Measurements from ENCODE around the gene CREB3L1.

Gene CREB3L1

DNA sequence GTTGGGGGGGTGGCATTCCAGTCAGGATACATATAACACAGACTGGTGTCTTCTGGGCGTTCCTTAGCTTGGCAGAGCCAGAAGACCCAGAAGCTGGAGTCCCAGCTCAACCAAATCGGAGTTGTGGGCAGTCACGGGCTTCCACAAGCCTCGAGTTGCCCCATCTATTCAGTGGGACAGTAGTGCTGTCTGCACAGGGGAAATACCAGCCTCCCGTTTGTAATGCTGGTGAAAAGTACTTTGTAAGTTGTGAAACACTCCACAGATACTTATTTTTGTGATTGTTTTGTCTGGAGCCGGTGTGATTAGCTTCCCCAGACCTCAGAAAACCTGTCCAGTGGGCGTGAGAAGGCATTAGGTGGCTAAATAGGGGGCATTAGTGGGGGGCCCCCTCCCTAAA, 83.4 kb downstream of the CREB3L1 start:
- Histone ChIP-seq H3K27ac (ENCODE audit: low read length) (peak overlapping the region; percentile 94), H3K4me3 (ENCODE audit: low read length in 2 of 2) (peak overlapping the region; percentile 82 to 83), H3K9ac (ENCODE audit: low read length in 2 of 2) (peak overlapping the region; percentile 85 to 87), H3K9me3 (ENCODE audit: control insufficient read depth in 2 of 2, low read length in 2 of 2) (no peaks in the 10 kb centered on the region), H3K27me3 (ENCODE audit: control insufficient read depth in 1 of 2, insufficient read depth in 2 of 2, low read length in 2 of 2) (no peaks in the 10 kb centered on the region), H3K4me1 (ENCODE audit: control insufficient read depth, insufficient read depth, low read length) (peaks cover 36% of the 10 kb centered on the region), H3K36me3 (ENCODE audit: control insufficient read depth in 2 of 2, insufficient read depth in 2 of 2, low read length in 2 of 2) (no peaks in the 10 kb centered on the region)

DNA sequence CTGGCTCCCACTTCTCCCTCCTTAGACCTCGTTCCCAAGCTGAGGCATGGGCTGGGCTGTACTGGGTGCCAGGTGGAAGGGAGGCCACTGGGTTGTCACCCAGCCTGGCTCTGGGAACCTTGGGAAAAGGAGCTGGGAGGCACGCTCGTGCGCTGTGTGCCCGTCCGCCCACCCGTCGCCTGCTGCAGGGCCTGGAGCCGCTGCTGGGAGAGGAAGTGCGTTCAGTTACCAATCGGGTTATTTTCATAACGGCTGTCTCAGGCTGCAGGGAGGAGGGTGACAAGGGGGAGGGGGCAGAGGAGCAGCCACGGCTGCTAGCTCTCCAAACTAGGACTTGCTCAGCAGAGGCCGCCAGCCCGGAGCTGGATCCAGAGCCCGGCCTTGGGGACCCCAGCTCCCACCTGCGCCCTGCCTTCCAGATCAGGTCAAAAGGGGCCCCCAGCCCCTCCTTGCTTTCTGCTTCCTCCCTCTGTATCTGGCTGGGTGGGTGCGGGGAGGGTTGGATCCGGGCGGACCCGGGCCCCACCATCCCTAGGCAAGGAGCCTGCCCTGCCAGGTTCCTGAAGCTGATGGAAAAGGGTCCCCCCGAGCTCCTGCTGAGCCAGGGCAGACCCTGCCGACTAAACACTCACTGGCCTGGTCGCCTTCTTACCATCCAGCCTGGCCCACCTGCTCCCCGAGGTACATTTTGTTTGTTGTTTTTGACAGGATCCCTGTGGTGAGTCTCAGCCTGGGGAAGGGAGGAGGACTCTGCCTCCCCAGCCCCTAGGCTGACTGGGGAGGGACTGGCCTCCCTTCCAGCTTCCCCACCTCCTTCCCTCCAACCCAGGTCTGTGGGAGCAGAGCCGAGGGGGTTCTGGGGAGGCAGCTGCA, 84.1 kb downstream of the CREB3L1 start:
- Histone ChIP-seq H3K4me3 (ENCODE audit: low read length in 2 of 2) (peak overlapping the region; percentile 82 to 83), H3K9ac (ENCODE audit: low read length in 2 of 2) (peak overlapping the region; percentile 85 to 87), H3K27ac (ENCODE audit: low read length) (peak overlapping the region; percentile 94), H3K27me3 (ENCODE audit: control insufficient read depth in 1 of 2, insufficient read depth in 2 of 2, low read length in 2 of 2) (no peaks in the 10 kb centered on the region), H3K9me3 (ENCODE audit: control insufficient read depth in 2 of 2, low read length in 2 of 2) (no peaks in the 10 kb centered on the region), H3K4me1 (ENCODE audit: control insufficient read depth, insufficient read depth, low read length) (peaks cover 39% of the 10 kb centered on the region), H3K36me3 (ENCODE audit: control insufficient read depth in 2 of 2, insufficient read depth in 2 of 2, low read length in 2 of 2) (no peaks in the 10 kb centered on the region)

DNA sequence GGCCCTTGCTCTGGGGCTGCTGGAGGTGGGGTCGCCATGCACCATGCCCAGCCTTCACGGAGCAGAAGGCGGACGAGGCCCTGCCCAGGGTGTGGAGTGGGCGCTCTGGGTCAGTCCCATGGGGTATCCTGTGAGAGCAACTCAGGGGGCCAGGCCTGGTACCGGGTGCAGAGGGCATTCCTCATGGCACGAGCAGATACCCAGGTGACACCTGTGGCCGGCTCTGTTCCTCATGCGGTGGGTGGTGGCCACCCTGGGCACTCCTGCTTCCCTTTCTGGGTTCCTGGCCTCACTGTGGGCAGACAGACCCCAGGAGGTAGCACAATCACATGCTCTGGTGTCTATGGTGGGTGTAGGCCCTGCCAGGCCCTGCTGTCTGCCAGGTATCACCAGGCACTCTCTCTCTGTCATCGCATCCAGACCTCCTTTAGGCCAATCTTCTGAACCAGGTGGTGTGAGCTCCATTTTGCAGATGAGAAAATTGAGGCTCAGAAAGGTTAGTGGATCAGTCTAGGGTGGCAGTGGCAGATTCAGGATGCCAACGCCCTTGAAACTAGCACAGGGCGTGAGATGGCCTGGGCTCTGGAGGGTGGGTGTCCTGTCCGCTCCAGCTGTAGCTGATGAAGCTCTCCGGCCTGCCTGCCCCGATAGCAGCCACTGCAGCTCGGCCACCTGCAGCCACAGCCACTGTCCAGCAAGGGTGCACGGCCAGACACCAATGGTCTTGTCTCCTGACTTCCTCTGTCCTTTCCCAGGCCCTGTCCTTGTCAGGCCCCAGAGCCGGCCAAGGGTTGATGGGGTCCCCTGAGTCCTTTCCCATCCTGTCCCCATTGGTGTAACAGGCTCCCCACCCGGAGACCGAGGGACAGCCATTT, 84.9 kb downstream of the CREB3L1 start:
- peak overlapping the region; percentile 82 to 83 for H3K4me3 ChIP-seq (ENCODE audit: low read length in 2 of 2)
- peak overlapping the region; percentile 85 to 87 for H3K9ac ChIP-seq (ENCODE audit: low read length in 2 of 2)
- H3K27me3 ChIP-seq (ENCODE audit: control insufficient read depth in 1 of 2, insufficient read depth in 2 of 2, low read length in 2 of 2): no peaks in the 10 kb centered on the region
- no peaks in the 10 kb centered on the region for H3K9me3 ChIP-seq (ENCODE audit: control insufficient read depth in 2 of 2, low read length in 2 of 2)
- no peaks in the 10 kb centered on the region for H3K36me3 ChIP-seq (ENCODE audit: control insufficient read depth in 2 of 2, insufficient read depth in 2 of 2, low read length in 2 of 2)
- H3K27ac ChIP-seq (ENCODE audit: low read length): peak overlapping the region; percentile 94
- H3K4me1 ChIP-seq (ENCODE audit: control insufficient read depth, insufficient read depth, low read length): peaks cover 44% of the 10 kb centered on the region

DNA sequence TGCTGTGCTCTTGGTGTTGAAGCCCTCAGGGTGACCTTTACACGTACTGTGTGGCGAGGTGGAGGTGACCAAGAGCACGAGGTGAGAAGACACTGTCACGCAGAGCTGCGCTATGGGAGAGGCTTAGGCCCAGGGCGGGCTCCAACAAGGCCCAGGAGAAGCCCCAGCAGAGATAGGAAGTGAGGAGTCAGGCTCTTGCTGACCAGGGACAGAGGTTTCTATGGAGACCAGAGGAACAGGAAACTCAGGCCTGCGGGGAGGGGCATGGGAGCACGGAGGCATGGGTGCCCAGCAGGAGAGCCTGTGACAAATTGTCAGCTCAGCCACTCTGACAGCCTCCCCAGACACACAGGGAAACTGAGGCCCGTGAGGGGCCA, 85.6 kb downstream of the CREB3L1 start:
- Histone ChIP-seq H3K4me3 (ENCODE audit: low read length in 2 of 2) (peak overlapping the region in 1 of 2 donors; percentile 82), H3K9ac (ENCODE audit: low read length in 2 of 2) (peak overlapping the region; percentile 85 to 87), H3K36me3 (ENCODE audit: control insufficient read depth in 2 of 2, insufficient read depth in 2 of 2, low read length in 2 of 2) (peaks cover 1% of the 10 kb centered on the region in 2 donors), H3K4me1 (ENCODE audit: control insufficient read depth, insufficient read depth, low read length) (peaks cover 48% of the 10 kb centered on the region), H3K27ac (ENCODE audit: low read length) (peak overlapping the region; percentile 94), H3K27me3 (ENCODE audit: control insufficient read depth in 1 of 2, insufficient read depth in 2 of 2, low read length in 2 of 2) (no peaks in the 10 kb centered on the region), H3K9me3 (ENCODE audit: control insufficient read depth in 2 of 2, low read length in 2 of 2) (no peaks in the 10 kb centered on the region)

DNA sequence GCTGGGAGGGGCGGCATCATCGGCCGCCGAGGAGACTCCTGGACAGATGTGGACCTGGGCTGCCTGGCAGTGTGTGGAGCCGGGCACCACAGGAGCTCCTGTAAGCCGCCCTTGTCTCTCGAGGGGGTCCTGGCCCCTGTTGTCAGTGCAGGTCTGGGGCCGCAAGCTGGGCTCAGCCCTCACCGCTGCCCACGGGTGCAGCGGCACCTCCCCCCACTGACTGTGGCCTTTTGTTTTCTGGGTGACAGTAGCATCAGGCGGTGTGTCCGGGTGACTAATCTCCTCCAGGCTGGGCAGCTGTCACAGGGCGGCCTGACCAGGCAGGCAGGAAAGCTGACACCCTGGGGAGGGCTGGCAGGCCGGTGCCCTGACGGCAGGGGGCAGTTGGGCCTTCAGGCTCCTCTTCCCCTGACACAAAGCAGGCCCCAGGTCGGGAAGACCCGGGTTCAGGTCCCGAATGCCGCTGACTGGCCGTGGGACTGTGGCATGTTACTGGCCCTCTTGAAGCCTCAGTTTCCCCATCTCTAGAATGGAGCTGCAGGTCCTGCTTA, 86.1 kb downstream of the CREB3L1 start:
- H3K27ac ChIP-seq (ENCODE audit: low read length): peak overlapping the region; percentile 94

DNA sequence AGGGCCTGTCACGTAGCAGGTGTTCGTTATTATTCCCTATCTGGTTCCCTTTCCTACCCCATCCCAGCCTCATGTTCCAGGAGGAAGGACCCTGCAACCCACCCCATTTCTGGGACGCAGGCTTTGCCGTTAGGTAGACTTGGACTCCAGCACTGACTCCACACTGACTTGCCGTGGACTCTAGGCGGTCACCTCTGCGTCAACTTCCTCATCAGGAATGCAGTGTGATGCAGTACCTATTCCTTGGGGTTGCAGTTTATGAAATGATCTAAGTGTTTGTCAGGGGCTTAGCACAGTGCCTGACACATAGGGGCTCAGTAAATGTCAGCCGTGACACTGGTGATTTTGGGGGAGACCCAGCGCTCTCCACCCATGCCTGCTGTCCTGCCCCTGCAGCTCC, 86.6 kb downstream of the CREB3L1 start:
- Histone ChIP-seq H3K27me3 (ENCODE audit: control insufficient read depth in 1 of 2, insufficient read depth in 2 of 2, low read length in 2 of 2) (no peaks in the 10 kb centered on the region), H3K9me3 (ENCODE audit: control insufficient read depth in 2 of 2, low read length in 2 of 2) (no peaks in the 10 kb centered on the region), H3K9ac (ENCODE audit: low read length in 2 of 2) (no peak overlapping the region), H3K27ac (ENCODE audit: low read length) (peak overlapping the region; percentile 94), H3K4me3 (ENCODE audit: low read length in 2 of 2) (no peak overlapping the region), H3K36me3 (ENCODE audit: control insufficient read depth in 2 of 2, insufficient read depth in 2 of 2, low read length in 2 of 2) (peaks cover 7 to 8% of the 10 kb centered on the region in 2 donors), H3K4me1 (ENCODE audit: control insufficient read depth, insufficient read depth, low read length) (peaks cover 49% of the 10 kb centered on the region)

More for the DNA sequence above, 86.1 kb downstream of the CREB3L1 start:
- Histone ChIP-seq H3K9ac (ENCODE audit: low read length in 2 of 2) (peak overlapping the region in 1 of 2 donors; percentile 87), H3K27me3 (ENCODE audit: control insufficient read depth in 1 of 2, insufficient read depth in 2 of 2, low read length in 2 of 2) (no peaks in the 10 kb centered on the region), H3K9me3 (ENCODE audit: control insufficient read depth in 2 of 2, low read length in 2 of 2) (no peaks in the 10 kb centered on the region), H3K4me1 (ENCODE audit: control insufficient read depth, insufficient read depth, low read length) (peaks cover 49% of the 10 kb centered on the region), H3K36me3 (ENCODE audit: control insufficient read depth in 2 of 2, insufficient read depth in 2 of 2, low read length in 2 of 2) (peaks cover 6% of the 10 kb centered on the region in 2 donors), H3K4me3 (ENCODE audit: low read length in 2 of 2) (peak overlapping the region in 1 of 2 donors; percentile 82)

DNA sequence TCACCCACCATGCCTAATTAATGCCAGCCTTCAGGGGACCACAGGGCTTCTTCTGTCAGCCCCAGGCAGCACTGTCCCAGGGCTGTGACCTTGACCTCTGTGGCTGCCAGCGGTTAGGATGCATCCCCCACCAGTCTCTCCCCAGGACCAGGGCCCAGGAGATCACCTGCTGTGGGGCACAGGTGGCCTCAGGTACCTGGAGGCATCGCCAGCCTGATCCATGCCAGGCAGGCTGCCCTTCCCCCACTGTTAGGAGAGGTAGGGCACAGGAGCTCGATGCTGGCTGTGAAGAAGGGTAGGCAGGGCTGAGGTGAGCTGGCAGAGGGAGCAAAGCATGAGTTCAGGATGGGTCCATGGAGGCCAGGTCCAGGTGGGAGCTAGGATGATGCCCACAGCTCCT, 87.3 kb downstream of the CREB3L1 start:
- H3K27me3 ChIP-seq (ENCODE audit: control insufficient read depth in 1 of 2, insufficient read depth in 2 of 2, low read length in 2 of 2): no peaks in the 10 kb centered on the region
- H3K27ac ChIP-seq (ENCODE audit: low read length): no peak overlapping the region
- H3K4me1 ChIP-seq (ENCODE audit: control insufficient read depth, insufficient read depth, low read length): peaks cover 54% of the 10 kb centered on the region
- no peak overlapping the region for H3K9ac ChIP-seq (ENCODE audit: low read length in 2 of 2)
- H3K4me3 ChIP-seq (ENCODE audit: low read length in 2 of 2): no peak overlapping the region
- H3K9me3 ChIP-seq (ENCODE audit: control insufficient read depth in 2 of 2, low read length in 2 of 2): no peaks in the 10 kb centered on the region
- H3K36me3 ChIP-seq (ENCODE audit: control insufficient read depth in 2 of 2, insufficient read depth in 2 of 2, low read length in 2 of 2): peaks cover 8 to 9% of the 10 kb centered on the region in 2 donors

DNA sequence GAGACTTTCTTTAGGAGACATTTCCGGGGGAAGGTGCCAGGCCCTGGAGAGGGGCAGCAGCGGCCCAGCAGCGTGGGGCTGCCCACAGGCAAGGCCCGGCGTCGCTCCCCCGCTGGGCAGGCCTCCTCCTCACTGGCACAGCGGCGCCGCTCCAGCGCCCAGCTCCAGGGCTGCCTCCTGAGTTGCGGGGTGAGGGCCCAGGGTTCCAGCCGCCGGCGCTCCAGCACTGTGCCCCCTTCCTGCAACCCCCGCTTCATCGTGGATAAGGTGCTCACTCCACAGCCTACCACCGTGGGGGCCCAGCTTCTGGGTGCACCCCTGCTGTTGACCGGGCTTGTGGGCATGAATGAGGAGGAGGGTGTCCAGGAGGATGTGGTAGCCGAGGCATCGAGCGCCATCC, 88.8 kb downstream of the CREB3L1 start:
- H3K27ac ChIP-seq (ENCODE audit: low read length): no peak overlapping the region
- no peaks in the 10 kb centered on the region for H3K27me3 ChIP-seq (ENCODE audit: control insufficient read depth in 1 of 2, insufficient read depth in 2 of 2, low read length in 2 of 2)
- H3K36me3 ChIP-seq (ENCODE audit: control insufficient read depth in 2 of 2, insufficient read depth in 2 of 2, low read length in 2 of 2): peaks cover 15 to 19% of the 10 kb centered on the region in 2 donors
- no peak overlapping the region for H3K9ac ChIP-seq (ENCODE audit: low read length in 2 of 2)
- H3K4me1 ChIP-seq (ENCODE audit: control insufficient read depth, insufficient read depth, low read length): peaks cover 50% of the 10 kb centered on the region
- no peak overlapping the region for H3K4me3 ChIP-seq (ENCODE audit: low read length in 2 of 2)
- no peaks in the 10 kb centered on the region for H3K9me3 ChIP-seq (ENCODE audit: control insufficient read depth in 2 of 2, low read length in 2 of 2)

DNA sequence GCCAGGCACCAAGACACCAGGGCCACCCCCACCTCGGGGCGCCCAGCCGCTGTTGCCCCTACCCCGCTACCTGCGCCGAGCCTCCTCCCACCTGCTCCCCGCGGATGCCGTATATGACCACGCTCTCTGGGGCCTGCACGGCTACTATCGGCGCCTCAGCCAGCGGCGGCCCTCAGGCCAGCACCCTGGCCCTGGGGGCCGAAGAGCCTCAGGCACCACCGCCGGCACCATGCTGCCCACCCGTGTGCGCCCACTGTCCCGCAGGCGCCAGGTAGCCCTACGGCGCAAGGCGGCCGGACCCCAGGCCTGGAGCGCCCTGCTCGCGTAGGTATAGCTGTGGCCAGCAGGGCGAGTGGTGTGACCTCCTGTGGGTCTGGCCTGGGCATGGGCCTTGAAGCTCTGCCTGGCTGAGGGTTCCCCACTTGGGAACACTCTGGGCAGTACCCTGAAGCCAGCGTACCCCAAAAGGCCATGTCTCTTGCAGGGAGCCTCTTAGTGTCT, 89.2 kb downstream of the CREB3L1 start:
- H3K27ac ChIP-seq (ENCODE audit: low read length): no peak overlapping the region
- H3K4me1 ChIP-seq (ENCODE audit: control insufficient read depth, insufficient read depth, low read length): peaks cover 46% of the 10 kb centered on the region
- H3K9me3 ChIP-seq (ENCODE audit: control insufficient read depth in 2 of 2, low read length in 2 of 2): no peaks in the 10 kb centered on the region
- no peak overlapping the region for H3K4me3 ChIP-seq (ENCODE audit: low read length in 2 of 2)
- no peak overlapping the region for H3K9ac ChIP-seq (ENCODE audit: low read length in 2 of 2)
- no peaks in the 10 kb centered on the region for H3K27me3 ChIP-seq (ENCODE audit: control insufficient read depth in 1 of 2, insufficient read depth in 2 of 2, low read length in 2 of 2)
- peaks cover 15 to 23% of the 10 kb centered on the region in 2 donors for H3K36me3 ChIP-seq (ENCODE audit: control insufficient read depth in 2 of 2, insufficient read depth in 2 of 2, low read length in 2 of 2)

DNA sequence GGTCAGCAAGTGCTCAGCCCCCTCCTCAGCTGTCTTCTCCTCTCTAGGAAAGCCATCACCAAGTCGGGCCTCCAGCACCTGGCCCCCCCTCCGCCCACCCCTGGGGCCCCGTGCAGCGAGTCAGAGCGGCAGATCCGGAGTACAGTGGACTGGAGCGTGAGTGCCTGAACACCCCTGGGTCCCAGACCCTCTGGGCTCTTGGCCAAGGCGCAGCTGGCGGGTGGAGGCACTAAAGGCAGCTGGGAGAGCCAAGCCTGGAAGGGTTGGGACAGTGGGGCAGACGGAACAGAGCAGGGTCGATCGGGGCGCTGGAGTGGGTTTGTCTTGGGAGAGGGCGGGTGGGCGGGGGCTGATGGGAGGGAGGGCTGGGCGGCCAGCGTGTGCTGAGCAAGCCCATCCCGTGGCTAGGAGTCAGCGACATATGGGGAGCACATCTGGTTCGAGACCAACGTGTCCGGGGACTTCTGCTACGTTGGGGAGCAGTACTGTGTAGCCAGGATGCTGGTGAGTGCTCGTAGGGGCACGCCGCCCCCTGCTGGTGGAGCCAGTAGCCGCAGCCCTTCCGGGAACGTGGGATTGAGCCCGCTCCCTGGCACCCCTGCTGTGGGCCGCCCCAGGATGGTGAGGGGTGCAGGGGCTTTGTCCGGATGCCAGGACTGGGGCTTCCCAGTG, 89.9 kb downstream of the CREB3L1 start:
- Histone ChIP-seq H3K27me3 (ENCODE audit: control insufficient read depth in 1 of 2, insufficient read depth in 2 of 2, low read length in 2 of 2) (no peaks in the 10 kb centered on the region), H3K4me1 (ENCODE audit: control insufficient read depth, insufficient read depth, low read length) (peaks cover 39% of the 10 kb centered on the region), H3K27ac (ENCODE audit: low read length) (no peak overlapping the region), H3K9me3 (ENCODE audit: control insufficient read depth in 2 of 2, low read length in 2 of 2) (no peaks in the 10 kb centered on the region), H3K9ac (ENCODE audit: low read length in 2 of 2) (no peak overlapping the region), H3K36me3 (ENCODE audit: control insufficient read depth in 2 of 2, insufficient read depth in 2 of 2, low read length in 2 of 2) (peaks cover 15 to 26% of the 10 kb centered on the region in 2 donors), H3K4me3 (ENCODE audit: low read length in 2 of 2) (no peak overlapping the region)
